ENCODE data around the gene TPRN. TPM values are rescaled to one million over a fixed set of nuclear protein-coding genes. Genes with fewer than 3 reads are reported as not detected.
A peak's percentile ranks its signal among the peaks of the same experiment; 100 is the strongest.

The TPRN gene
- total and polyA plus RNA-seq, 2 donors (not counting 3 experiments of a cell fraction or from before 2014, with no cell fraction given), result 4.3 to 12.4 TPM

- intact Hi-C loops (cut with micrococcal nuclease) (loop anchor here (2.0 kb wide), 2 partner anchors 39 to 67 kb away; partner anchors contain the start of gene TUBB4B), dilution Hi-C loops (cut with MboI; ENCODE audit: extremely low pct_ligation_motif_present, low sequenced_read_pairs) (no loop called here)
- Histone ChIP-seq H3K4me3 (replicated peaks in 1 of 3; ENCODE audit: insufficient read depth in 1 of 3, low read depth in 1 of 3, low read length in 3 of 3) (peak overlapping the region in 2 of 3 experiments; percentile 7 to 80), H3K27ac (ENCODE audit: insufficient read depth, low read depth, low read length) (no peak overlapping the region), H3K4me2 (ENCODE audit: insufficient read depth, low read length) (peak overlapping the region; percentile 19), H3K36me3 (ENCODE audit: control insufficient read depth in 2 of 2, extremely low read depth in 1 of 2, insufficient read depth in 2 of 2, low read length in 2 of 2) (no peaks in the 10 kb centered on the region), H2AFZ (ENCODE audit: low read depth, low read length) (peak overlapping the region; percentile 1), H3K9me3 (replicated peaks; ENCODE audit: control insufficient read depth, insufficient read depth, low read length) (no peaks in the 10 kb centered on the region), H3K9ac (replicated peaks; ENCODE audit: extremely low read depth, insufficient read depth, low read length) (no peak overlapping the region), H3K79me2 (ENCODE audit: control insufficient read depth, insufficient read depth, low read length) (peaks cover 25% of the 10 kb centered on the region), H4K20me1 (replicated peaks; ENCODE audit: control insufficient read depth, extremely low read depth, insufficient read depth, low read length) (no peaks in the 10 kb centered on the region), H3K27me3 (ENCODE audit: control insufficient read depth in 2 of 2, insufficient read depth in 2 of 2, low read length in 2 of 2) (no peaks in the 10 kb centered on the region), H3K4me1 (ENCODE audit: control insufficient read depth, extremely low read depth, insufficient read depth, low read length) (peaks cover 25% of the 10 kb centered on the region), H3K9me1 (replicated peaks; ENCODE audit: control insufficient read depth, extremely low read depth, insufficient read depth, low read length) (no peaks in the 10 kb centered on the region)
- CTCF ChIA-PET, result interaction anchor here (0.8 to 1.5 kb wide), 7 partner anchors 12 to 155 kb away, joined by 3 to 7 read pairs (median 3); partner anchors contain the start of genes CYSRT1, NPDC1, RNF208 and RNF224
- FAIRE-seq, result no peak
- no TSS peak for BruUV-seq (replicated peaks)
- POLR2A ChIA-PET, result interaction anchor here (0.8 to 1.2 kb wide), 5 partner anchors 12 to 72 kb away, joined by 3 to 10 read pairs (median 5); partner anchors contain the start of genes ANAPC2, SSNA1 and TUBB4B
- DNase-seq (ENCODE audit: low read depth, low spot score), result no peak
- TF ChIP-seq JUN (IDR thresholded peaks at IDR 0.05; ENCODE audit: borderline replicate concordance, insufficient read depth, insufficient read length, low read depth) (no peak), FOS (IDR thresholded peaks at IDR 0.05; ENCODE audit: borderline replicate concordance, insufficient read depth, low read length) (no peak), CTCF (IDR thresholded peaks at IDR 0.05; ENCODE audit: extremely low read depth in 1 of 2, insufficient read depth in 1 of 2, low read depth in 1 of 2, low read length in 2 of 2) (no peak)
Observed at GRCh38 chr9:137201205-137201868, 796 bp upstream of the TPRN start.
